Aorta (tissue), 5 donors: Measurements from ENCODE around the gene HPCAL4. TPM values are rescaled to one million over a fixed set of nuclear protein-coding genes. Genes with fewer than 3 reads are reported as not detected.
A peak's percentile ranks its signal among the peaks of the same experiment; 100 is the strongest.

ENCODE experiments used
- ATAC-seq: fragments of 200-7000 bp; cut with Tn5 transposase; one replicate; pipeline ENCODE4 v1.9.1; 2022; ENCODE audit warnings: moderate library complexity; ENCODE audit not compliant: low FRiP score
- DNase-seq, 2 donors: peaks; one replicate each; pipeline ENCODE4 v3.0.0-alpha.2; 2020
- H3K27ac ChIP-seq, 2 donors: one replicate each; pipeline ENCODE4 v1.5.1; 2013; ENCODE audit warnings: low read length in 2 of 2, mild to moderate bottlenecking in 2 of 2, moderate library complexity in 2 of 2, control low read depth in 1 of 2, inconsistent platforms in 1 of 2, low read depth in 1 of 2
- H3K27me3 ChIP-seq, 2 donors: one replicate each; pipeline ENCODE4 v1.6.1; 2013; ENCODE audit warnings: control low read depth in 1 of 2, low read length in 1 of 2, mild to moderate bottlenecking in 1 of 2, moderate library complexity in 1 of 2; ENCODE audit not compliant: insufficient read depth in 2 of 2, control insufficient read depth in 1 of 2
- H3K36me3 ChIP-seq, 2 donors: one replicate each; pipeline ENCODE4 v1.6.1; 2013; ENCODE audit warnings: control low read depth in 1 of 2, low read length in 1 of 2, mild to moderate bottlenecking in 1 of 2; ENCODE audit not compliant: insufficient read depth in 2 of 2, control insufficient read depth in 1 of 2
- H3K4me1 ChIP-seq, 2 donors: one replicate each; pipeline ENCODE4 v1.6.1; 2013; ENCODE audit warnings: low read length in 2 of 2, control low read depth in 1 of 2, mild to moderate bottlenecking in 1 of 2, moderate library complexity in 1 of 2; ENCODE audit not compliant: insufficient read depth in 2 of 2, control insufficient read depth in 1 of 2
- H3K4me3 ChIP-seq, 2 donors: one replicate each; pipeline ENCODE4 v1.5.1; 2013; ENCODE audit warnings: low read length in 2 of 2, control low read depth in 1 of 2, mild to moderate bottlenecking in 1 of 2
- H3K9me3 ChIP-seq: one replicate; pipeline ENCODE4 v1.6.1; 2013; ENCODE audit warnings: mild to moderate bottlenecking, low read length; ENCODE audit not compliant: control insufficient read depth
- WGBS, 2 donors: extraction: QIAGEN DNeasy Blood & Tissue Kit; methylation state at CpG; one replicate each; pipeline ENCODE4 v1.1.7; 2013; 5-methylcytosine and 5-hydroxymethylcytosine counted together
- intact Hi-C, 2 donors: fragments of 100-400 bp; cut with DNase I; formaldehyde crosslinking; loops; one replicate each; pipeline versions ENCODE4 v1.14.2 to v1.15.0; 2022
- polyA plus RNA-seq, 2 donors: library from polyadenylated mRNA; stranded (reverse); fragments of 200-250 nt; gene quantifications; one replicate each; pipeline ENCODE4 v1.2.3, GENCODE V29; 2013
- total RNA-seq, 2 donors: library from RNA; stranded (reverse); fragmentation: NEBNext Ultra II Directional; extraction: Animal tissue kit (Norgen Biotek cat#: 25700); gene quantifications; one replicate each; pipeline ENCODE4 v1.2.1, GENCODE V29; 2021
- donor health status: healthy with polysubstance abuse.
- donor health status: Bipolar disorder and iron deficiency.
- donor health status: DM: no; HTN: no; CAD: no.
- donor health status: DM: no; HTN: no; CAD: no.
- donor health status: DM: yes; HTN: yes; CAD: no.

The HPCAL4 gene
- total and polyA plus RNA-seq, 4 donors, result not detected

DNA sequence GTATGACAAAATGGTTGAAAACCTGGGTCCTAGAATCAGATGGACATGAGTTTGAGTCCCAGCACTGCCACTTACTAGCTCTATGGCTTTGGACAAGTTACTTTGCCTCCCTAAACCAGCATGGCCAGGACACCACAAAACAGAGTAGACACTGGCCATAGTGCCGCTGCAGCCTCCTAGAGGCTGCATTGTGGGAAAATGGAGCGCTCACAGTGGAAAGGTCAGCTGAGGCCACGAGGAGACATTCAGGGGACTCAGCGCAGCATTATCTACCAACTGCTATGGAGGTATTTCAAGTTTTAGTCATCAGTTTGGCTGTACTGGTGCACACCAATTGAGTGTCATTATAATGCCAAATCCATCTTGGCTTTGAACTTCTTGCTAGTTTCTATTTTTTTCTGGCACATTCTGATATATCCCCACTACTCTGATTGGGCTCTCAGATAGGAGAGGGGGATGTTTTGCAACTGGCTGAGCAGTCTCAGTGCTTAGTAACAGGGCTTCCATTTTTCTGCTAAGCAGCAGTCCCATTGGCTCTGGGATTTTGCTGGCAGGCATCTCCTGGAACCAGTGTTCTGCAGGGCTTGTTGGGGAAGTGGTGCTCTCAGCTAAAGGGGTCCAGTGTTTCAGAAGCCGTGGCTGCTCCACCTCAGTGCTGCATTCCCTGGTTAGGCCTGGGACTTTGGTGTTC, 35.5 kb downstream of the HPCAL4 start:
- H3K4me1 ChIP-seq, result peaks cover 0 to 2% of the 10 kb centered on the region in 2 donors
- ATAC-seq (no peak), DNase-seq (no peak)
- no peaks in the 10 kb centered on the region for H3K9me3 ChIP-seq
- no peaks in the 10 kb centered on the region for H3K36me3 ChIP-seq
- intact Hi-C loops, result loop anchor here in 1 of 2 donors (5.0 kb wide), 1 partner anchor 62 kb away; no protein-coding TSS in a partner anchor
- H3K27ac ChIP-seq, result no peak overlapping the region
- no peak overlapping the region for H3K4me3 ChIP-seq
- 51 to 56% methylated on average over 5 of the region's 5 CpGs for WGBS, 2 donors
- no peaks in the 10 kb centered on the region for H3K27me3 ChIP-seq

DNA sequence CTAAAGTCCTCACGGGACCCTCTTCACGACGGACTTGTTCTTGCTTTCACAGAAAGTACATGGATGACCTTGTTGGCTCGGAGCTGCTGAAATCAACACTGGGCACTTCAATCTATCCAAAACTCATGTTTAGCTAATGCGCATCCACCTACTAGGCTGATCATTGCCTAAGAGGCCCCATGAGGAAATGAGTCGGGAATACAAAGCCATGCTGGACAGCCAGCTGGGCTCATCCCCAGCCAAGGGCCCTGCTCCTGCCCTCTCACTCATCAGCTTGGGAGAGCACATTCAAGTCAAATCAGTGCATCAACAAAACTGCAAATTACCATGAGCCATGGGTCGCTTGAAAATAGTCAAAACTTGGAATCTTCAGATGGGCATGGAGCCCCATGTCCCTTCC, 36.9 kb downstream of the HPCAL4 start:
- DNase-seq (no peak), ATAC-seq (peak; percentile 30)
- Histone ChIP-seq H3K4me3 (no peak overlapping the region), H3K27me3 (no peaks in the 10 kb centered on the region), H3K4me1 (peaks cover 0 to 2% of the 10 kb centered on the region in 2 donors), H3K27ac (no peak overlapping the region), H3K9me3 (no peaks in the 10 kb centered on the region), H3K36me3 (no peaks in the 10 kb centered on the region)
- intact Hi-C loops, result no loop called here
- 76 to 80% methylated on average over 7 of the region's 7 CpGs for WGBS, 2 donors

DNA sequence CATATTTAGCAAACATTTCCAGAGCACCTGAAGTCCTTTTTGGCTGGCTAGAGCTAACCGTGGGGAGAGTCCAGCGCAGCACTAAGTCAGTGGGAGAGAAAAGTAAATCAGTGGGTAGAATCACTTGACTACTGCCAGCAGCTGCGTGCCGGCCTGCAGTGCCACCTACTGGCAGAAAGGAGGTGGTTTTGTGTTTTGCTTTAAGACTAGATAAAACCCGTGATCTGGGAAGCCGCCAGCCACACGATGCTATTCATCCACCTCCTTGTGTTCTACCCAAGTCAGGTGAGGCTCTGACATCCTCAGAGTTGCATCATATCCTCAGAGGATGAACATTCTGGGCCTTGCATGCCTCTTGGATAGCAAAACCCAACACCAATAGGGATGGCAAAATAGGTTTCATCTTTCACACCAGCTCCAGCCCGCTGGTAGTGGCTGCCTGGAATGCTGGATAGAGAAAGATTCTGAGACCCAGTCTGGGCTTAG, 37.6 kb downstream of the HPCAL4 start:
- peak; percentile 84 for ATAC-seq
- peaks cover 0 to 2% of the 10 kb centered on the region in 2 donors for H3K4me1 ChIP-seq
- no peak overlapping the region for H3K27ac ChIP-seq

DNA sequence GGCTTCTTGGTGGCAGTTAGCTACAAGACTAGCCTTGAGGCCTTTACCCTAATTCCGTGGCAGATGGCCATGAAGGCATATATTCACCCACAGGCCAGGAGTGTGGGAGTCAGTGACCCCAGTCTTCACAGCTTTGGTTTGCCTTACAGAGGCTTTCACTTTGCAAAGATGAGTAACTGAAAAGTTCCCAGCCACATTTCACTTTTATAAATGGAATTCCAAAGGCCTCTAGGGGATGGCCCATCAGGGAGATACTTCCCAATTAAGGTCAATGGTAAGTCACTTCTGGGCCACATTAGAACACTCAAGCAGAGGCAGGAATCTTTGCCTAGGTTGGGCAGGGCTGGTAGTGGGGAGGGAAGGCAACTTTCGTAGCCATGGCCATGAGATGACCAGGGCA, 38.7 kb downstream of the HPCAL4 start:
- WGBS, 2 donors, result 89% methylated on average over 2 of the region's 2 CpGs

More for the DNA sequence above, 37.6 kb downstream of the HPCAL4 start:
- Histone ChIP-seq H3K36me3 (no peaks in the 10 kb centered on the region), H3K27me3 (no peaks in the 10 kb centered on the region), H3K9me3 (no peaks in the 10 kb centered on the region), H3K4me3 (no peak overlapping the region)
- WGBS, 2 donors, result 0 to 1% methylated on average over 8 of the region's 8 CpGs
- intact Hi-C loops, result loop anchor here (1.0 kb wide), 1 partner anchor 47 kb away; no protein-coding TSS in a partner anchor
- peak; percentile 85 to 90 for DNase-seq

GRCh38 chr1:39652105-39652504, 39.1 kb downstream of the HPCAL4 start:
- ATAC-seq (peak; percentile 29), DNase-seq (peak in 1 of 2 donors; percentile 79)
- no peaks in the 10 kb centered on the region for H3K36me3 ChIP-seq
- no peak overlapping the region for H3K27ac ChIP-seq
- no peaks in the 10 kb centered on the region for H3K27me3 ChIP-seq
- WGBS, 2 donors, result 11 to 19% methylated on average over 6 of the region's 6 CpGs
- H3K9me3 ChIP-seq, result no peaks in the 10 kb centered on the region
- no peaks in the 10 kb centered on the region for H3K4me1 ChIP-seq
- no peak overlapping the region for H3K4me3 ChIP-seq
- intact Hi-C loops, result no loop called here

More for the DNA sequence above, 38.7 kb downstream of the HPCAL4 start:
- Histone ChIP-seq H3K27me3 (no peaks in the 10 kb centered on the region), H3K4me3 (no peak overlapping the region), H3K36me3 (no peaks in the 10 kb centered on the region), H3K9me3 (no peaks in the 10 kb centered on the region), H3K27ac (no peak overlapping the region), H3K4me1 (no peaks in the 10 kb centered on the region)
- ATAC-seq (no peak), DNase-seq (no peak)
- intact Hi-C loops, result no loop called here

DNA sequence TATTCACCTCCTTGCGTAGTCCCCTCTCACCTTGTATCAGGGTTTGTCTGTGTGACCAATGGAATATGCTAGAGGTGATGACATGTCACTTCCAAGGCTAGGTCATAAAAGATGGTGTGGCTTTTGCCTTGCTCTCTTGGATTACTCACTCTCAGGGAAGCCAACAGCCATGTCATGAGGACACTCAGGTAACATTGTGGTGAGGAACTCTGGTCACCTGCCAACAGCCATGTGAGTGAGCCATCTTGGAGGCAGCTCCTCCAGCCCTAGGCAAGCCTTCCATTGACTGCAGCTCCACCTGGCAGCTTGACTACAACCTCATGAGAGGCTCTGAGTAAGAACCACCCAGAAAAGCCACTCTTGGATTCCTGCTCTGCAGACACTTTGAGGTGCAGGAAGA, 40.8 kb downstream of the HPCAL4 start:
- Histone ChIP-seq H3K27ac (no peak overlapping the region), H3K4me1 (no peaks in the 10 kb centered on the region), H3K36me3 (no peaks in the 10 kb centered on the region), H3K27me3 (no peaks in the 10 kb centered on the region), H3K9me3 (no peaks in the 10 kb centered on the region), H3K4me3 (no peak overlapping the region)
- intact Hi-C loops, result no loop called here
- ATAC-seq, result no peak
- 93 to 100% methylated on average over 1 of the region's 1 CpG for WGBS, 2 donors
- no peak for DNase-seq

GRCh38 chr1:39649636-39650185, 41.5 kb downstream of the HPCAL4 start:
- no peaks in the 10 kb centered on the region for H3K27me3 ChIP-seq
- DNase-seq (no peak), ATAC-seq (no peak)
- no peaks in the 10 kb centered on the region for H3K36me3 ChIP-seq
- WGBS, 2 donors, result 85 to 87% methylated on average over 2 of the region's 2 CpGs
- H3K4me1 ChIP-seq, result no peaks in the 10 kb centered on the region
- intact Hi-C loops, result no loop called here
- no peak overlapping the region for H3K4me3 ChIP-seq
- H3K27ac ChIP-seq, result no peak overlapping the region
- H3K9me3 ChIP-seq, result no peaks in the 10 kb centered on the region

- intact Hi-C loops, result no loop called here
- Histone ChIP-seq H3K9me3 (no peaks in the 10 kb centered on the region), H3K27ac (no peak overlapping the region), H3K27me3 (no peaks in the 10 kb centered on the region), H3K4me1 (no peaks in the 10 kb centered on the region), H3K4me3 (no peak overlapping the region), H3K36me3 (no peaks in the 10 kb centered on the region)
- ATAC-seq (no peak), DNase-seq (no peak)
- WGBS, 2 donors, result 65 to 75% methylated on average over 2 of the region's 2 CpGs
Measured at GRCh38 chr1:39648496-39648895, 42.7 kb downstream of the HPCAL4 start.

DNA sequence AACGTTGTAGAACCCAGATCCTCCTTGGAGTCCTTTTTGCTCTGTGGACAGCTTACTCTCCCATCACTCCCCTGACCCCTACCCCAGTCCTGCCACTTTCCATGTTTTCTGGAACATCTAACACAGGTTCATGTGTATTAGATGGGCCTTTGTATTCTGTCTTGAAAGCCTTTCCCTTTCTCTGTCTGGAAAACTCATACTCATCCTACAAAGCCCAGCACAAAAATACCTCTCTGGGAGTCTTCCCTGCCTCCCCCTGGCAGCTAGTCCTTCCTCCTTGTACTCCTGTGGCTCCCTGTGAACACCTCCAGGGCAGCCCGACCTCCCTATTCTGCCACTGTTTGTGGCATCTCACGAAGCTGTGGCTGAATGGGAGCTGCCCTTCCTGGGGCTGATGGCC, 44.0 kb downstream of the HPCAL4 start:
- H3K27me3 ChIP-seq, result no peaks in the 10 kb centered on the region
- no peaks in the 10 kb centered on the region for H3K4me1 ChIP-seq
- H3K4me3 ChIP-seq, result no peak overlapping the region
- 70 to 71% methylated on average over 3 of the region's 3 CpGs for WGBS, 2 donors
- no peaks in the 10 kb centered on the region for H3K9me3 ChIP-seq
- ATAC-seq (no peak), DNase-seq (no peak)
- peak overlapping the region; percentile 2 to 30 for H3K27ac ChIP-seq
- no peaks in the 10 kb centered on the region for H3K36me3 ChIP-seq
- intact Hi-C loops, result no loop called here
